CD14-positive monocyte (primary cell): ENCODE results near the gene STX2. TPM values are rescaled to one million over a fixed set of nuclear protein-coding genes. Genes with fewer than 3 reads are reported as not detected.

ENCODE experiments used
- DNase-seq, 3 donors: peaks; one replicate each; pipeline ENCODE4 v3.0.0-alpha.2; 2011 to 2022
- H2AFZ ChIP-seq: 2 replicates; pipeline ENCODE4 v1.6.0; 2012; ENCODE audit warnings: mild to moderate bottlenecking, low read depth, low read length, inconsistent platforms; ENCODE audit not compliant: insufficient read depth, poor library complexity, severe bottlenecking
- H3K27ac ChIP-seq, 2 donors: 1 replicate in 1 of 2; 2 replicates in 1 of 2; pipeline ENCODE4 v1.5.1; 2012 to 2013; ENCODE audit warnings: low read length in 2 of 2, control low read depth in 1 of 2, inconsistent platforms in 1 of 2, low read depth in 1 of 2, mild to moderate bottlenecking in 1 of 2
- H3K27me3 ChIP-seq, 2 donors: one replicate each; pipeline versions ENCODE4 v1.6.0 to v1.6.1; 2011 to 2013; ENCODE audit warnings: low read length in 2 of 2; ENCODE audit not compliant: control insufficient read depth in 2 of 2, insufficient read depth in 2 of 2
- H3K36me3 ChIP-seq, 2 donors: replicated peaks in 1 of 2; 1 replicate in 1 of 2; 2 replicates in 1 of 2; pipeline versions ENCODE4 v1.5.1 to v1.6.1; 2012 to 2013; ENCODE audit warnings: low read length in 2 of 2, control low read depth in 1 of 2, inconsistent platforms in 1 of 2, mild to moderate bottlenecking in 1 of 2; ENCODE audit not compliant: insufficient read depth in 2 of 2, control insufficient read depth in 1 of 2
- H3K4me1 ChIP-seq, 2 donors: 1 replicate in 1 of 2; 2 replicates in 1 of 2; pipeline versions ENCODE4 v1.5.1 to v1.6.1; 2012 to 2013; ENCODE audit warnings: low read length in 2 of 2, control low read depth in 1 of 2, inconsistent platforms in 1 of 2, mild to moderate bottlenecking in 1 of 2, moderate library complexity in 1 of 2; ENCODE audit not compliant: insufficient read depth in 2 of 2, control insufficient read depth in 1 of 2
- H3K4me2 ChIP-seq: replicated peaks from 2 replicates; pipeline ENCODE3; 2012; ENCODE audit warnings: low read length, moderate library complexity, mild to moderate bottlenecking; ENCODE audit not compliant: poor library complexity, severe bottlenecking; ENCODE audit errors: extremely low read depth
- H3K4me3 ChIP-seq, 3 experiments: fragments of 200-600 bp in 1 of 3; sonication (generic) in 1 of 3; replicated peaks in 1 of 3; 1 replicate in 2 of 3; 2 replicates in 1 of 3; pipeline ENCODE4 v1.5.1; 2011 to 2013; ENCODE audit warnings: low read length in 3 of 3, mild to moderate bottlenecking in 3 of 3, control low read depth in 2 of 3, low read depth in 2 of 3, inconsistent platforms in 1 of 3, moderate library complexity in 1 of 3
- H3K79me2 ChIP-seq: 2 replicates; pipeline ENCODE4 v1.6.0; 2012; ENCODE audit warnings: mild to moderate bottlenecking, control low read depth, inconsistent platforms, low read length, moderate library complexity; ENCODE audit not compliant: insufficient read depth
- H3K9ac ChIP-seq: 2 replicates; pipeline ENCODE4 v1.6.0; 2017; ENCODE audit warnings: low read length, mild to moderate bottlenecking; ENCODE audit not compliant: insufficient read depth, poor library complexity, severe bottlenecking
- H3K9me3 ChIP-seq, 2 donors: replicated peaks in 1 of 2; 1 replicate in 1 of 2; 2 replicates in 1 of 2; pipeline versions ENCODE4 v1.5.1 to v1.6.1; 2012 to 2013; ENCODE audit warnings: low read length in 2 of 2, control low read depth in 1 of 2; ENCODE audit not compliant: control insufficient read depth in 1 of 2, insufficient read depth in 1 of 2
- H4K20me1 ChIP-seq: 2 replicates; pipeline ENCODE4 v1.6.0; 2012; ENCODE audit warnings: mild to moderate bottlenecking, low read length, control low read depth, moderate library complexity; ENCODE audit not compliant: insufficient read depth
- H3K27ac Mint-ChIP-seq, 7 donors: one replicate each; pipeline ENCODE4 v1.8.0; 2020; ENCODE audit warnings: mild to moderate bottlenecking in 7 of 7, mixed read lengths in 7 of 7, moderate library complexity in 6 of 7, inconsistent platforms in 2 of 7
- H3K27me3 Mint-ChIP-seq, 3 donors: one replicate each; pipeline ENCODE4 v1.8.0; 2021 to 2022; ENCODE audit warnings: low read depth in 3 of 3, mild to moderate bottlenecking in 3 of 3, mixed read lengths in 3 of 3, moderate library complexity in 3 of 3, inconsistent platforms in 1 of 3
- H3K36me3 Mint-ChIP-seq, 2 donors: one replicate each; pipeline ENCODE4 v1.8.0; 2020; ENCODE audit warnings: mixed read lengths in 2 of 2, inconsistent platforms in 1 of 2, mild to moderate bottlenecking in 1 of 2
- H3K4me1 Mint-ChIP-seq: one replicate; pipeline ENCODE4 v1.8.0; 2020; ENCODE audit warnings: mild to moderate bottlenecking, mixed read lengths
- H3K4me3 Mint-ChIP-seq, 2 donors: one replicate each; pipeline ENCODE4 v1.8.0; 2020; ENCODE audit warnings: mild to moderate bottlenecking in 2 of 2, mixed read lengths in 2 of 2, moderate library complexity in 1 of 2
- H3K9me3 Mint-ChIP-seq, 7 donors: one replicate each; pipeline ENCODE4 v1.8.0; 2020 to 2022; ENCODE audit warnings: mixed read lengths in 7 of 7, mild to moderate bottlenecking in 6 of 7, moderate library complexity in 6 of 7, inconsistent platforms in 2 of 7
- CTCF ChIP-seq: fragments of 200-600 bp; IDR thresholded peaks from one replicate; pipeline ENCODE4 v1.8.0; 2022; ENCODE audit warnings: antibody characterized with exemption, mild to moderate bottlenecking
- WGBS: methylation state at CpG from one replicate; pipeline ENCODE4 v1.1.5; 2013; ENCODE audit warnings: missing lambda C conversion rate; ENCODE audit not compliant: insufficient coverage; 5-methylcytosine and 5-hydroxymethylcytosine counted together
- intact Hi-C, 2 donors: fragments of 100-400 bp; cut with micrococcal nuclease; formaldehyde crosslinking; loops; one replicate each; pipeline versions ENCODE4 v1.15.0 to v1.15.1; 2023
- polyA plus RNA-seq, 3 donors: library from polyadenylated mRNA; depleted of rRNA in 1 of 3; unstranded in 2 of 3; stranded (reverse) in 1 of 3; fragments of 300-500 nt in 2 of 3; fragments of >200 nt in 1 of 3; fragmentation: Illumina TruSeq in 2 of 3; gene quantifications; 1 replicate in 2 of 3; 2 replicates in 1 of 3; pipeline ENCODE4 v1.2.3, GENCODE V29; 2012 to 2021

Gene STX2
- polyA plus RNA-seq, 3 donors: 4.8 to 32.9 (median 7.6) TPM

GRCh38 chr12:130803702-130804101, 35.3 kb downstream of the STX2 start:
- no peak overlapping the region for H3K4me3 Mint-ChIP-seq
- Histone ChIP-seq H3K27me3 (no peaks in the 10 kb centered on the region), H3K9me3 (no peaks in the 10 kb centered on the region), H3K9ac (no peak overlapping the region), H3K4me1 (no peaks in the 10 kb centered on the region), H3K36me3 (peaks cover 49 to 91% of the 10 kb centered on the region in 2 donors), H3K27ac (no peak overlapping the region), H4K20me1 (no peaks in the 10 kb centered on the region), H3K79me2 (no peaks in the 10 kb centered on the region), H2AFZ (no peak overlapping the region), H3K4me3 (no peak overlapping the region), H3K4me2 (no peak overlapping the region)
- no CpG with 5 or more reads among the region's 5 CpGs for WGBS
- no peaks in the 10 kb centered on the region for H3K27me3 Mint-ChIP-seq
- no peak for DNase-seq
- intact Hi-C loops: no loop called here
- H3K9me3 Mint-ChIP-seq: peaks cover 0 to 11% (median 2%) of the 10 kb centered on the region in 7 donors
- peaks cover 2% of the 10 kb centered on the region for H3K4me1 Mint-ChIP-seq
- no peak for TF ChIP-seq CTCF
- peaks cover 70 to 85% of the 10 kb centered on the region in 2 donors for H3K36me3 Mint-ChIP-seq
- H3K27ac Mint-ChIP-seq: no peak overlapping the region

- H3K36me3 ChIP-seq: peaks cover 47 to 91% of the 10 kb centered on the region in 2 donors
- H3K27me3 Mint-ChIP-seq: no peaks in the 10 kb centered on the region
Measured at GRCh38 chr12:130800312-130800711, 38.7 kb downstream of the STX2 start.

More at GRCh38 chr12:130800312-130800711, 38.7 kb downstream of the STX2 start:
- no CpG with 5 or more reads among the region's 2 CpGs for WGBS
- H3K4me3 Mint-ChIP-seq: no peak overlapping the region
- H2AFZ ChIP-seq: no peak overlapping the region
- H3K4me1 Mint-ChIP-seq: no peaks in the 10 kb centered on the region
- peaks cover 68 to 89% of the 10 kb centered on the region in 2 donors for H3K36me3 Mint-ChIP-seq
- H3K27ac ChIP-seq: no peak overlapping the region
- no peaks in the 10 kb centered on the region for H3K9me3 Mint-ChIP-seq
- no peak overlapping the region for H3K27ac Mint-ChIP-seq
- no peak for TF ChIP-seq CTCF
- no peak overlapping the region for H3K4me2 ChIP-seq
- H3K4me3 ChIP-seq: no peak overlapping the region
- intact Hi-C loops: no loop called here
- no peaks in the 10 kb centered on the region for H3K4me1 ChIP-seq
- no peaks in the 10 kb centered on the region for H3K79me2 ChIP-seq
- H3K9me3 ChIP-seq: no peaks in the 10 kb centered on the region
- no peaks in the 10 kb centered on the region for H4K20me1 ChIP-seq
- no peaks in the 10 kb centered on the region for H3K27me3 ChIP-seq
- no peak for DNase-seq
- H3K9ac ChIP-seq: no peak overlapping the region
